SW480 (cell line): Measurements from ENCODE around the gene EPB41L2.

Experiments used
- DNase-seq: peaks from one replicate; pipeline ENCODE4 v3.0.0-alpha.2; 2016; ENCODE audit warnings: low spot score

EPB41L2 gene

GRCh38 chr6:130908188-130908587 is 154.9 kb downstream of the EPB41L2 start:
- DNase-seq = no peak

DNA sequence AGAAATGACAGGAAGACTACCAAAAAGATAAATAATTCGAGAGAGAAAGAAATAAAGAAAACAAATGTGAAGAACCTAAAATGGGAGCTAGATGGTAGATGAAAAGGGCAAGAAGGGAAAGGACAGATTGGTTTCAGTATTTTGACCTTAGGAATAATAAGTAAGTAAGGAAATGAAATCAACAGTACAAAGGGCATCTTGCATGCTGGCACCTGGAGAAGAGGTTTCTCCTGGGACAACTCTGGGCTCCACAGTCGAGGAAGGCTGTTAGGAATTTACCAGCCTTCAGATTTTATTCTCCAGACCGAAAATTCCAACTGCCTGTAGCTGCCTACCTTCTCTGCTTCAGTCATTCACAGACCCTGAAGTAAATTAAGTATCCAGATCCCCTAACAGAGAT is 155.4 kb downstream of the EPB41L2 start:
- DNase-seq = no peak

DNA sequence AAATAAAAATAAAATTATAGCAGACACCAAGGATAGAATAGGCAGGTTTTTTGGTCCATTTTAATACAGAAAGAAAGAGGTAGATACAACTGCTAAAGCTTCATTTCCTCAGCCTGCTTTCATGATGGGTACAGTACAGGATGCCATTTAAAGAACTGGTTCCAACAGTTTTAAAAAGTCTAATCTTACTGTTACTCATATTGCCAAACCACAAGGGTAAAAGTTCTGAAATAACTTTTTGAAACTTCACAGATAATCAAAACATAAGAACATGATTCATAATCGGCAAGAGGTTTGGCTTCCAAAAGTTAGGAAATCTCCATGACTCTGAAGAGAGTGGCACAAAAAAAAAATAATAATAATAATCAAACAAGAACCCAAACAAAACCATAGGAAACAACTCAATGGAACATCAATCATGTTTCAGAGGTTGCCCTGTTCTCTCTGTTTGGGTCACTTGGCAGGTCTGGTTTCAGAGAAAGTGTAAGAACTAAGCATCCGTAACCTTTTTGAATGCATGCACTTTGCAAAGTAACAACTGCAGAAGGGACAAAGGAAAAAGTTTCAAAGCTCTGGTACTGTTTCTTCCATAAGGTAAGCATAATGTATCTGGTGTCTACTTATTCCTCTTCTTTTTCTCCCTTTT is 156.2 kb downstream of the EPB41L2 start:
- no peak for DNase-seq

GRCh38 chr6:130903602-130904001 is 159.4 kb downstream of the EPB41L2 start:
- DNase-seq = no peak

DNA sequence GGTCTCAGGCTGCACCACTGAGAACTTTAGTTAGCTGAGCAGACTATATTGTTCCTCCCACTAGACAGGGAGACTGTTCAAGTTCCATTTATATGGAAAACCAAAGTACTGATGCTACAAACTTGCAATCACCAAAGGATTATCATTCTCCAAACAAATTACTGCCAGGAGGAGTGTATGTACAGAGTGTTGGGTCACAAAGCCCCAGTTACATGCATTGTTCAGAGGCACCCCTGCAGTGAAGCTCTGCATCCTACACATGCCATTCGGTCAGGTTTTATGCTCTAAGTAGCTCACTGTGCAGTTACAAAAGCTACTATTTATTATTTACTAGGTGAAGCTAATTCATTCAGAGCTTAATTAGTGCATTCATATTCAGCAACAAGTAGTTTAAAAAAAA is 160.0 kb downstream of the EPB41L2 start:
- no peak for DNase-seq

DNA sequence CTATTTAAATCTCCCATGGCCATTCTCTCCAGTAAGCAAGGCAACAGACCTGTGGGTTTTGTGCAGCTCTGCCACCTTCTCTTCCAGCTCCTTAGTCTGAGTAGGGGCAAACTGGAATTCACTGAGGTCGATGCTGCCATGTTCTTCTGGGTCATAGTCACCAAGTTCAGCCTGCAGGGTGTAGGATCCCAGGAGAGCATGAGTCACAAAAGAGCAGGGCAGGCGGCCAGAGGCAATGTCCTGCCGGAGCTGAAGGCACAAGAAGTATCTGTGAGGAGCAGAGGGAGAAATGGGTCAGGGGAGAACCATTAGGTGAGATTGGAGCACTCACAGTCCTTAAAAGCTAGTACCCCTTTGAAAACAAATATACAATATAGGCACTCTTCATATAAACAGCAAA is 162.1 kb downstream of the EPB41L2 start:
- DNase-seq = no peak

DNA sequence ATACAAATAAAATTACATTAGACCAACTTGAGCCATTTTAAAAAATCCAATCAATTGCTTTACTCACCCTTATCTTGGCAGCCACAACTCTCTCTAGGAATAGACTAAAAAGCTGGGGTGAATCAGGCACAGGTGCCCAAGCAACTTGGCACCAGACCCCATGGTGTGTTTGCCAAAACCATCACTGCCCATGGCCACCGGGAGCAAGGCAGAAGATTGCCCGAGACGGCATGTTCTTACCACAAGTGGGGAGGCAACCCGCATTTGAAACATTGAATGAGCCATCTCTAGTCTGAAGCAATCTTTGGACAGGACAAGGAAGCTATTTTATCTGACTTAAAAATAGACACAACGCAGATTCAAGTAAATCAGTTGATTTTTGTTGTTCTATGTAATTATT is 166.8 kb downstream of the EPB41L2 start:
- DNase-seq = no peak

GRCh38 chr6:130895516-130895915 is 167.5 kb downstream of the EPB41L2 start:
- no peak for DNase-seq

DNA sequence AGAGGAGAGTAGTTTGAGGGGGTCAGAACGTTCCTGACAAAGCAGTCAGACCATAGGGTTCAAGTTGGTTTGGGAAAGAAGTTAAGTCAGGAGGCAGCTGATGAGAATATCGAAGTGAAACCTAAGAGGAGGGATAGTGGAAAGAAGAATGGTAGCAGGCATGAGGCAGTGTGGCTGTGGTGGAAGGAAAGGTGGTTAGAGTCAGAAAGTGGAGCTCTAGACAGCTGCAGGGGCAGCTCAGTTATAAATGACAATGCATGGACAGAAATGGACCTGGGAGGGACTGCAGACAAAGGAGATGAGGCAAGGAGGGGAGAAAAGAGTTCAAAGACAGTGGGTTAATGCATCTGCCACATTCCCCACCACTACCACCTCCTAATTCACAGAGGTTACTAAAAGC is 169.3 kb downstream of the EPB41L2 start:
- no peak for DNase-seq

DNA sequence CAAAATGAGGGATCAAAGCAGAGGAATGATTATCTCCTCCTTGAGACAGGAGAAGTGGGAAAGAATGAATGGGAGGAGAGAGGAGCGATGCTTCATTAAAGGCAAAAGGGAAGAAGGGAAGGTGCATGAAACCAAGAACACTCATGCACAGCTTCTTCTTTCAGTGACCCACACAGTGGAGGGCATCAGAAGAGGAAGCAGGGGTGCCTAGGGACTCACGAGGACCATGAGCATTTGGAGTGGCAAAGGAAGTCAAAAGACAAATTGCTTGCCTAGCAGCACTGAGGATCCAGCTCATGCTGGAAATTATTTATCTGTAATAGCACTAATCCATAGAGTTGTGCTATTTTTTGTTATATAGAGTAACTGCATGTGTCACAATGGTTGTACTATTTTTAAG is 169.8 kb downstream of the EPB41L2 start:
- DNase-seq = no peak

- DNase-seq = no peak
These were observed 172.5 kb downstream of the EPB41L2 start for GRCh38 chr6:130890521-130890971.

DNA sequence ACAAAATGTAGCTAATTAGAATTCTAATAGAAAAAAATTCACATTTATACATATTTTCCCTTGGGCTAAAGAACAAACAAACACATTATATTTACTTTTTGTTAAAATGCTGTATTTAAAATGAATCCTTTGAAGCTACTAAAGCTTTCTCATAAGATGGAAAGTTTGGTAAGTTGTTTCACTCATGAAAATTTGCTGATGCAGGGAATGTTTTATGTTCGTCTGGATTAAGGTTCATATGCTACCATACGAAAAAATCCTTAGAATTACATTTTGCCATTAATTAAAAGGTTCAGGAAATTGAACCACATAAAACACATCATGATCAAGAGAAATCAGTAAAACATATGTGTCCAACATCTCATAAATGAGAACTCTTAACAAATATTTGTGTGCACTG is 173.6 kb downstream of the EPB41L2 start:
- no peak for DNase-seq

DNA sequence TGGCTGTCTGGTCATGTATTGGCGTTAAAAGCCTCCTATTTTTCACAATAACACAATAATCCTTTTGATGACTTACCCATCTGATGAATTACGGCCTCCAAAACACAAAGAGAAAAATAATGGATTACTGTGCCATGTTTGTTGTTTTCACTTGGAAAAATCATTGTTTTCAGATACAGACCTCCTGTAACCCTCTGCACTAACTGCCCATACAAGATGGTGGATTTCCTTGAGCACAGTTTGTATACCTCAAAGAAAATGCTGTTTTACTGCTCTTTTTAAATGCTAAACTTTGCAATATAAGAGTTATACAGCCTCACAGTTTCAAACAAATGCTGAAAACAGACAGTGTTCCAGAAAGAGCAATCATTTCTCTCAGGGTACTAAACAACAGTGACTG is 174.8 kb downstream of the EPB41L2 start:
- no peak for DNase-seq

- DNase-seq = no peak
These were observed 176.1 kb downstream of the EPB41L2 start for GRCh38 chr6:130886966-130887365.

- DNase-seq = peak; percentile 59
These were observed 177.5 kb downstream of the EPB41L2 start for GRCh38 chr6:130885392-130886192.

DNA sequence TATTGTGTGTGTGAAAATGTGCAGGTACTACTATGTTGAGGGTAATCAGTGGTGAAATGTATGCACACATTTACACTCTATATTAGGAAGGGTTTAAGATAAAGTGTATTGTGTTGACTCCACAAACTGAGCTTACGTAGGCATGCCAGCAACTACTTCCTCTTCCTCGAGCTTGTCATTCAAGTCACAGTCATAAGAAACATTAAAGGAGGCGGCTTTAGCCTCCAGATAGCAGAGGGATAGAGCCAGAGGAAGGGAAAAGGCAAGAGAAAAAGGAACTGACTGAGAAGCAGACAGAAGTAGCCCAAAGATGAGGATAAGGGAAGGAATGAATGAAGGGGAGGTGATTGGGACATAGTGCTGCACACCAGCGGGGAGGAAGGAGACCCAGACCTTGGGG is 180.7 kb downstream of the EPB41L2 start:
- no peak for DNase-seq

DNA sequence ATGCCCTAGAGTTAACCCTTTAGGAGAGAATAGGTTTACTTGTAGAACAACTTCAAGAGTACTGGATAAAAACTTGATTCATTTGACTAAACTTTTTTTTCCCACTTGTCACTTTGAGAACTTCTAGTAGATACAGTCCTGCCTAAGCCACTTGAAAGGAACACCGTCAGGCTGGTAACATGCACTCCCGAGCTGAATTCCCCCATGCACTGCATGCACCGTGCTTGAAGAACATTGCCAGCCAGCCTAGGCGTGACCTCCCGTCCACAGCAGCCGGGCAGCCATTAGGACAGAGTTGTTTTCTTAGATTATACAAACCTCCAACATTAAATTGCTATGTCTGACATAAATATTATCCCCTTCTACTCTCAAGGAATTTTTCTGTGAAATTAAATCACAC is 183.2 kb downstream of the EPB41L2 start:
- no peak for DNase-seq

- no peak for DNase-seq
These were observed 189.3 kb downstream of the EPB41L2 start for GRCh38 chr6:130873746-130874145.

DNA sequence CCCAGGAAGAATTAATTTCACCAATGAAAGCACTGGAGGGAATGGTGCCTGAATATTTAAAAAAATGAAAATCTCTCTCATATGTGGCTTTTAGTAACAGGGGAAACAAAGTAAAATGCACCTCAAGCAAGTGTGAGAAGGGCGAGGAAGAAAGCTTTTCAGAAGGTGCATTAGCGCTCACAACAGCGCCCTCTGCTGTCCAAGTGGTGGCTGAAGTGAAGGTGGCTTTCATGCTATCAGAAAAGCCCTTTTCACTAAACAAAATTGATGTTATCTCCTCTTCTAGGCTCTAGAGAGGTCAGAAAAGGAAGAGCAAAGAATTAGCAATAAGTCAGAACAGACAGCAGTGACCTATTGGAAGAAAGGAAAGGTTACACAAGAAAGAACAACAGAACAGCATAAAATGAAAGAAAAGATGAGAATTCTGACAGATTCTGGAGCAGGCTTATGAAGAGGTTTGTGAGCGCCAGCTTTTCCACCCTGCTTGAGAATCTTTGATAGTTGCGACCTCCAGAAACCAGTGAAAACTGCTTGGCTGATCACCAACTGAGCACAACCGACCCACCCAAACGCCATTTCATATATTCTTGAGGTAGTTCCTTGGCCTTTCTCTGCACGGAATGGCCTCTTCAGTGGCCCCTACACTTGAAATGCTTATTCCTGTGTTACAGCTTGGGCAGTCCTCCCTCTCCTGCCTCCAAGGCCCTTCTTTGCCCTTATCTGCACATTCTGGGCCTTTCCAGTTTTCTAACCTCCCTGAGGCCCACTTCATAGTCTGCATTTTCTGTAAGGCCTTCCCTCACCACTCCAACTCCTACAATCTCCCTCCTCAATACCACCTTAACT is 190.6 kb downstream of the EPB41L2 start:
- peak; percentile 12 for DNase-seq

DNA sequence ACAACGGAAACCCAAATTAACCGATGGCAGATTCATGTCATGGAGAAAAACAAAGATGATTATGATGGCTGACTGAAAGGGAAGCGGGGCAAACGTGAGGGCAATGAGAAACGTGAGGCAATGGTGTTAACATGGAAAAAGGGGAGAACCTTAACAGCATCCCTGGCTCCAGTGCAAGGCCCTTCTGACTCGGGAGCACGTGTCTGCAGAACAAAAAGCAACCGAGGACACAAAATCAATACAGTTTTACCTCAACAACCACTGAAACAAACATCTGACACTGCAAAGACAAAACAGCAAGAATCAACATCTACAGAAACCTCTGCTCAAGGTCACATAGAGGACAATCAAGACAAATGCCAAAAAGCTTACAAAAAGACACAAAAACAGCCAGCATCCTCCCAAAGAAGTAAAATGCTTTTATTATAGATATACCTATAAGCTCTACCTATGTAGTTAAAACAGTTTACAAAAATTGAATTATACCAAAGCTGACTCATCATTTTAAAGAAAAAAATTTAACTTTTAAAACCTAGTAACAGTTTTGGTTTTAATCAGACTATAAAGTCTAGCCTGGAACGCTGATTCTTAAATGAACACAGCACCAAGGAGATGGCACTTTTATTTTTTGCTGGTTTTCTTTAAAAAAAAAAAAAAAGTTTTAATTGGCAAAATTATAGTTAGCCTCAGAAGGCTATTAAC is 192.7 kb downstream of the EPB41L2 start:
- no peak for DNase-seq

GRCh38 chr6:130869681-130870080 is 193.4 kb downstream of the EPB41L2 start:
- no peak for DNase-seq

- DNase-seq = no peak
These were observed 197.3 kb downstream of the EPB41L2 start for GRCh38 chr6:130865793-130866192.
